Mesenchymal stem cell (in vitro differentiated cells and primary cell): ENCODE data around the gene CERKL.

Experiments used
- DNase-seq: peaks from one replicate; pipeline ENCODE4 v3.0.0-alpha.2; 2013
- H2AFZ ChIP-seq: one replicate; pipeline ENCODE4 v1.6.1; 2013; ENCODE audit warnings: low read depth, mild to moderate bottlenecking, control low read depth, inconsistent platforms, low read length, moderate library complexity
- H2AK5ac ChIP-seq: 2 replicates; pipeline ENCODE4 v1.6.1; 2013; ENCODE audit warnings: low read length, moderate library complexity, mild to moderate bottlenecking, inconsistent platforms; ENCODE audit not compliant: severe bottlenecking
- H2BK120ac ChIP-seq: one replicate; pipeline ENCODE4 v1.6.1; 2013; ENCODE audit warnings: low read depth, mild to moderate bottlenecking, inconsistent platforms, low read length, moderate library complexity
- H2BK12ac ChIP-seq, 2 experiments: one replicate each; pipeline ENCODE4 v1.6.1; 2013; ENCODE audit warnings: inconsistent platforms in 2 of 2, low read length in 2 of 2, mild to moderate bottlenecking in 2 of 2, moderate library complexity in 2 of 2, control low read depth in 1 of 2
- H2BK15ac ChIP-seq: one replicate; pipeline ENCODE4 v1.6.1; 2013; ENCODE audit warnings: mild to moderate bottlenecking, low read depth, inconsistent platforms; ENCODE audit not compliant: poor library complexity, severe bottlenecking
- H2BK5ac ChIP-seq: 2 replicates; pipeline ENCODE4 v1.6.1; 2013; ENCODE audit warnings: low read depth, mild to moderate bottlenecking, low read length, control low read depth, inconsistent platforms; ENCODE audit not compliant: poor library complexity, severe bottlenecking
- H3K14ac ChIP-seq, 2 experiments: one replicate each; pipeline ENCODE4 v1.6.1; 2013; ENCODE audit warnings: inconsistent platforms in 2 of 2, low read length in 2 of 2, control low read depth in 1 of 2, mild to moderate bottlenecking in 1 of 2, moderate library complexity in 1 of 2
- H3K18ac ChIP-seq, 2 experiments: one replicate each; pipeline ENCODE4 v1.6.1; 2013; ENCODE audit warnings: inconsistent platforms in 2 of 2, low read length in 2 of 2, control low read depth in 1 of 2, low read depth in 1 of 2, mild to moderate bottlenecking in 1 of 2
- H3K23ac ChIP-seq, 2 experiments: one replicate each; pipeline ENCODE4 v1.6.1; 2013; ENCODE audit warnings: inconsistent platforms in 2 of 2, low read length in 2 of 2, mild to moderate bottlenecking in 2 of 2, moderate library complexity in 2 of 2, control low read depth in 1 of 2
- H3K27ac ChIP-seq: 2 replicates; pipeline ENCODE4 v1.5.1; 2013; ENCODE audit warnings: mild to moderate bottlenecking, moderate library complexity, low read length, control low read depth, inconsistent platforms; ENCODE audit not compliant: poor library complexity, severe bottlenecking
- H3K27me3 ChIP-seq, 2 experiments: 2 replicates each; pipeline versions ENCODE4 v1.6.1 to v1.7.0; 2013; ENCODE audit warnings: low read length in 2 of 2, mild to moderate bottlenecking in 2 of 2, moderate library complexity in 2 of 2, control low read depth in 1 of 2, inconsistent platforms in 1 of 2; ENCODE audit not compliant: control insufficient read depth in 1 of 2, insufficient read depth in 1 of 2
- H3K36me3 ChIP-seq, 2 experiments: 2 replicates each; pipeline versions ENCODE4 v1.6.1 to v1.7.0; 2013; ENCODE audit warnings: low read length in 2 of 2, control low read depth in 1 of 2, inconsistent platforms in 1 of 2, low read depth in 1 of 2, mild to moderate bottlenecking in 1 of 2; ENCODE audit not compliant: insufficient read depth in 2 of 2, control insufficient read depth in 1 of 2
- H3K4ac ChIP-seq, 2 experiments: one replicate each; pipeline ENCODE4 v1.6.1; 2013; ENCODE audit warnings: inconsistent platforms in 2 of 2, low read length in 2 of 2, mild to moderate bottlenecking in 2 of 2, moderate library complexity in 2 of 2, control low read depth in 1 of 2, low read depth in 1 of 2
- H3K4me1 ChIP-seq: 2 replicates; pipeline ENCODE4 v1.6.1; 2013; ENCODE audit warnings: low read depth, low read length, control low read depth; ENCODE audit not compliant: control insufficient read depth, insufficient read depth
- H3K4me2 ChIP-seq: 2 replicates; pipeline ENCODE4 v1.6.1; 2013; ENCODE audit warnings: low read length, mild to moderate bottlenecking, inconsistent platforms; ENCODE audit not compliant: poor library complexity, severe bottlenecking
- H3K4me3 ChIP-seq, 2 experiments: 2 replicates each; pipeline versions ENCODE4 v1.5.1 to v1.7.0; 2013; ENCODE audit warnings: low read length in 2 of 2, mild to moderate bottlenecking in 2 of 2, control low read depth in 1 of 2, low read depth in 1 of 2; ENCODE audit not compliant: insufficient read depth in 1 of 2
- H3K79me1 ChIP-seq: replicated peaks from 2 replicates; pipeline ENCODE4 v1.6.1; 2013; ENCODE audit warnings: mild to moderate bottlenecking, control low read depth, low read length, inconsistent platforms; ENCODE audit not compliant: poor library complexity, severe bottlenecking
- H3K9ac ChIP-seq: 2 replicates; pipeline ENCODE4 v1.7.0; 2013; ENCODE audit warnings: mild to moderate bottlenecking, low read length, moderate library complexity
- H3K9me3 ChIP-seq: 2 replicates; pipeline ENCODE4 v1.7.0; 2013; ENCODE audit warnings: mild to moderate bottlenecking, low read length; ENCODE audit not compliant: control insufficient read depth
- H4K8ac ChIP-seq: one replicate; pipeline ENCODE4 v1.6.1; 2013; ENCODE audit warnings: inconsistent platforms, mild to moderate bottlenecking, low read length, moderate library complexity
- H4K91ac ChIP-seq: one replicate; pipeline ENCODE4 v1.6.1; 2013; ENCODE audit warnings: mild to moderate bottlenecking, low read length, inconsistent platforms
- WGBS: methylation state at CpG from one replicate; pipeline ENCODE4 v1.1.7; 2013; ENCODE audit warnings: mixed read lengths; 5-methylcytosine and 5-hydroxymethylcytosine counted together

Gene CERKL

GRCh38 chr2:181558371-181558770, 98.5 kb downstream of the CERKL start:
- Histone ChIP-seq H3K4me3 (no peak overlapping the region), H3K18ac (no peak overlapping the region), H3K9me3 (no peaks in the 10 kb centered on the region), H3K4ac (no peak overlapping the region), H2BK5ac (no peak overlapping the region), H3K9ac (no peak overlapping the region), H2BK120ac (no peak overlapping the region), H3K79me1 (no peaks in the 10 kb centered on the region), H4K8ac (no peak overlapping the region), H4K91ac (no peak overlapping the region), H3K4me1 (no peaks in the 10 kb centered on the region), H2AFZ (no peak overlapping the region), H3K23ac (no peak overlapping the region), H2BK12ac (no peak overlapping the region), H3K4me2 (no peak overlapping the region), H3K36me3 (no peaks in the 10 kb centered on the region), H3K27me3 (no peaks in the 10 kb centered on the region), H2AK5ac (no peak overlapping the region), H2BK15ac (no peak overlapping the region), H3K27ac (no peak overlapping the region), H3K14ac (no peak overlapping the region)
- no CpG with 5 or more reads among the region's 2 CpGs for WGBS
- DNase-seq: no peak

GRCh38 chr2:181554061-181554830, 102.7 kb downstream of the CERKL start:
- Histone ChIP-seq H4K91ac (no peak overlapping the region), H4K8ac (no peak overlapping the region), H3K4ac (no peak overlapping the region), H3K4me3 (no peak overlapping the region), H3K9me3 (no peaks in the 10 kb centered on the region), H3K36me3 (no peaks in the 10 kb centered on the region), H3K79me1 (no peaks in the 10 kb centered on the region), H2AK5ac (no peak overlapping the region), H3K18ac (no peak overlapping the region), H2BK12ac (no peak overlapping the region), H3K14ac (no peak overlapping the region), H2BK15ac (no peak overlapping the region), H2AFZ (no peak overlapping the region), H3K27me3 (no peaks in the 10 kb centered on the region), H2BK5ac (no peak overlapping the region), H3K4me2 (no peak overlapping the region), H3K4me1 (peaks cover 1% of the 10 kb centered on the region), H3K23ac (no peak overlapping the region), H2BK120ac (no peak overlapping the region), H3K9ac (no peak overlapping the region), H3K27ac (no peak overlapping the region)
- WGBS: 100% methylated on average over 1 of the region's 2 CpGs
- DNase-seq: no peak

- Histone ChIP-seq H3K4me2 (no peak overlapping the region), H3K9ac (no peak overlapping the region), H3K36me3 (no peaks in the 10 kb centered on the region), H2BK12ac (no peak overlapping the region), H4K8ac (no peak overlapping the region), H2BK15ac (no peak overlapping the region), H3K4ac (no peak overlapping the region), H3K27me3 (no peaks in the 10 kb centered on the region), H3K9me3 (no peaks in the 10 kb centered on the region), H3K23ac (no peak overlapping the region), H3K27ac (no peak overlapping the region), H3K14ac (no peak overlapping the region), H3K79me1 (no peaks in the 10 kb centered on the region), H4K91ac (no peak overlapping the region), H3K4me3 (no peak overlapping the region), H2BK5ac (no peak overlapping the region), H2AFZ (no peak overlapping the region), H3K4me1 (peaks cover 1% of the 10 kb centered on the region), H2AK5ac (no peak overlapping the region), H2BK120ac (no peak overlapping the region), H3K18ac (no peak overlapping the region)
- WGBS: no CpG with 5 or more reads among the region's 2 CpGs
- DNase-seq: no peak
Observed at GRCh38 chr2:181553244-181553643, 103.7 kb downstream of the CERKL start.

GRCh38 chr2:181552808-181553207, 104.1 kb downstream of the CERKL start:
- WGBS: 79% methylated on average over 1 of the region's 1 CpG

More at GRCh38 chr2:181552808-181553207, 104.1 kb downstream of the CERKL start:
- H3K36me3 ChIP-seq: no peaks in the 10 kb centered on the region
- no peaks in the 10 kb centered on the region for H3K79me1 ChIP-seq
- H2BK120ac ChIP-seq: no peak overlapping the region
- no peak overlapping the region for H3K9ac ChIP-seq
- H2BK5ac ChIP-seq: no peak overlapping the region
- no peak for DNase-seq
- no peak overlapping the region for H3K4me2 ChIP-seq
- H3K4me1 ChIP-seq: peaks cover 1% of the 10 kb centered on the region
- H3K18ac ChIP-seq: no peak overlapping the region
- H4K8ac ChIP-seq: no peak overlapping the region
- H2AFZ ChIP-seq: no peak overlapping the region
- no peak overlapping the region for H2BK15ac ChIP-seq
- H3K4ac ChIP-seq: no peak overlapping the region
- no peak overlapping the region for H3K23ac ChIP-seq
- no peak overlapping the region for H2AK5ac ChIP-seq
- H3K14ac ChIP-seq: no peak overlapping the region
- H3K4me3 ChIP-seq: no peak overlapping the region
- H2BK12ac ChIP-seq: no peak overlapping the region
- no peak overlapping the region for H4K91ac ChIP-seq
- H3K27ac ChIP-seq: no peak overlapping the region
- H3K9me3 ChIP-seq: no peaks in the 10 kb centered on the region
- H3K27me3 ChIP-seq: no peaks in the 10 kb centered on the region
